ENCODE data around the gene RPS25. TPM values are rescaled to one million over a fixed set of nuclear protein-coding genes. Genes with fewer than 3 reads are reported as not detected.

Gene RPS25
- total and polyA plus RNA-seq, 10 of the 15 experiments (the other 5 are each of a cell fraction or from before 2014, with no cell fraction given), result 886 to 3,746 (median 3,066) TPM

DNA sequence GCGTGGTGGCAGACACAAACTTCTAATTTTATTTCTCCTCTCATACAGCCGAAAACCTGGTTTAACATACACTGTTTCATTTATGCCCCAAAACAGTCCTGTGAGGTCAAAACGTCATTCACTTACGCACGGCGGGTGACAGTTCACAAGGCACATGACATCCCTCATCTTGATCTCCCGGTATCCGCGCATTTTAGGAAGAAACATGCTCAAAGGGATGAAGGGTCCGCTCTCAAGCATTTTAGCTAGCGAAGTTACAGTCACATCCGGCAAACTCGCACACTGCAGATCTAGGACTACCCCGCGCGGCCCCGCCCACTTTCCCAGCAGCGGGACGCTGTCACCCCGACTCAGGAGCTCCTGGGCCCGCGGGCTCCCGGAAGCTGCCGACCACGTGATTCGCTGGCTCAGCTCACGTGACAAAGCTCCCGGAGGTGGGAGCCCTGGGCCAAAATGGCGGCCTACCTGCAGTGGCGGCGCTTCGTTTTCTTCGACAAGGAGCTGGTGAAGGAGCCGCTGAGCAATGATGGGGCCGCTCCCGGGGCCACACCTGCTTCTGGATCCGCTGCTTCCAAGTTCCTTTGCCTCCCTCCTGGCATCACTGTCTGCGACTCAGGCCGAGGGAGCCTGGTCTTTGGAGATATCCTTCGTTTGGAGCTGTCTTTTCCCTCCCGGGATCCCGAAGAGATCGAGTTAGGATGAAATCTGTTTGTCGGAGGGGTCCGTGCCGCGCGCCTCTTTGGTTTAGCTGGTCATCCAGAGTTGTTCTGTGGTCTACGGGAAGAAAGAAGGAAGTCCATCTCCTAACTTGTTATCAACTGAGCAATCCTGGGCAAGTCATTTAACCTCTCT lies 49.5 kb upstream of the RPS25 start, which contains the start of gene VPS11 (continued):
- TF ChIP-seq, protein P1, sequence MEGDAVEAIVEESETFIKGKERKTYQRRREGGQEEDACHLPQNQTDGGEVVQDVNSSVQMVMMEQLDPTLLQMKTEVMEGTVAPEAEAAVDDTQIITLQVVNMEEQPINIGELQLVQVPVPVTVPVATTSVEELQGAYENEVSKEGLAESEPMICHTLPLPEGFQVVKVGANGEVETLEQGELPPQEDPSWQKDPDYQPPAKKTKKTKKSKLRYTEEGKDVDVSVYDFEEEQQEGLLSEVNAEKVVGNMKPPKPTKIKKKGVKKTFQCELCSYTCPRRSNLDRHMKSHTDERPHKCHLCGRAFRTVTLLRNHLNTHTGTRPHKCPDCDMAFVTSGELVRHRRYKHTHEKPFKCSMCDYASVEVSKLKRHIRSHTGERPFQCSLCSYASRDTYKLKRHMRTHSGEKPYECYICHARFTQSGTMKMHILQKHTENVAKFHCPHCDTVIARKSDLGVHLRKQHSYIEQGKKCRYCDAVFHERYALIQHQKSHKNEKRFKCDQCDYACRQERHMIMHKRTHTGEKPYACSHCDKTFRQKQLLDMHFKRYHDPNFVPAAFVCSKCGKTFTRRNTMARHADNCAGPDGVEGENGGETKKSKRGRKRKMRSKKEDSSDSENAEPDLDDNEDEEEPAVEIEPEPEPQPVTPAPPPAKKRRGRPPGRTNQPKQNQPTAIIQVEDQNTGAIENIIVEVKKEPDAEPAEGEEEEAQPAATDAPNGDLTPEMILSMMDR (IDR thresholded peaks at IDR 0.05 in 2 of 3, conservative IDR thresholded peaks at IDR 0.05 in 1 of 3; ENCODE audit: control insufficient read depth in 2 of 3, extremely low read depth in 1 of 3, insufficient read depth in 1 of 3, low read depth in 3 of 3, low read length in 3 of 3), result no peak
- TF ChIP-seq, protein P2, sequence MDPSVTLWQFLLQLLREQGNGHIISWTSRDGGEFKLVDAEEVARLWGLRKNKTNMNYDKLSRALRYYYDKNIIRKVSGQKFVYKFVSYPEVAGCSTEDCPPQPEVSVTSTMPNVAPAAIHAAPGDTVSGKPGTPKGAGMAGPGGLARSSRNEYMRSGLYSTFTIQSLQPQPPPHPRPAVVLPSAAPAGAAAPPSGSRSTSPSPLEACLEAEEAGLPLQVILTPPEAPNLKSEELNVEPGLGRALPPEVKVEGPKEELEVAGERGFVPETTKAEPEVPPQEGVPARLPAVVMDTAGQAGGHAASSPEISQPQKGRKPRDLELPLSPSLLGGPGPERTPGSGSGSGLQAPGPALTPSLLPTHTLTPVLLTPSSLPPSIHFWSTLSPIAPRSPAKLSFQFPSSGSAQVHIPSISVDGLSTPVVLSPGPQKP (IDR thresholded peaks at IDR 0.05; ENCODE audit: low read depth, low read length), result peak; percentile 77; the same call in 1 of the 2 replicates
- TF ChIP-seq SUPT20H (IDR thresholded peaks at IDR 0.05; ENCODE audit: borderline replicate concordance, control insufficient read depth, low read depth, low read length), result no peak
- no peak for TF ChIP-seq ZNF622 (IDR thresholded peaks at IDR 0.05)
- TF ChIP-seq SIX5 (IDR thresholded peaks at IDR 0.05; ENCODE audit: low read depth, low read length, severe bottlenecking), result no peak
- TF ChIP-seq SPI1 (IDR thresholded peaks at IDR 0.05; ENCODE audit: borderline replicate concordance, insufficient read depth, low read depth, low read length), result no peak
- peak; percentile 79 for TF ChIP-seq FOS (IDR thresholded peaks at IDR 0.05; ENCODE audit: borderline replicate concordance, extremely low read depth, insufficient read length)
- TF ChIP-seq IKZF1 (conservative IDR thresholded peaks at IDR 0.05), result peak; percentile 73
- TF ChIP-seq, protein P3, sequence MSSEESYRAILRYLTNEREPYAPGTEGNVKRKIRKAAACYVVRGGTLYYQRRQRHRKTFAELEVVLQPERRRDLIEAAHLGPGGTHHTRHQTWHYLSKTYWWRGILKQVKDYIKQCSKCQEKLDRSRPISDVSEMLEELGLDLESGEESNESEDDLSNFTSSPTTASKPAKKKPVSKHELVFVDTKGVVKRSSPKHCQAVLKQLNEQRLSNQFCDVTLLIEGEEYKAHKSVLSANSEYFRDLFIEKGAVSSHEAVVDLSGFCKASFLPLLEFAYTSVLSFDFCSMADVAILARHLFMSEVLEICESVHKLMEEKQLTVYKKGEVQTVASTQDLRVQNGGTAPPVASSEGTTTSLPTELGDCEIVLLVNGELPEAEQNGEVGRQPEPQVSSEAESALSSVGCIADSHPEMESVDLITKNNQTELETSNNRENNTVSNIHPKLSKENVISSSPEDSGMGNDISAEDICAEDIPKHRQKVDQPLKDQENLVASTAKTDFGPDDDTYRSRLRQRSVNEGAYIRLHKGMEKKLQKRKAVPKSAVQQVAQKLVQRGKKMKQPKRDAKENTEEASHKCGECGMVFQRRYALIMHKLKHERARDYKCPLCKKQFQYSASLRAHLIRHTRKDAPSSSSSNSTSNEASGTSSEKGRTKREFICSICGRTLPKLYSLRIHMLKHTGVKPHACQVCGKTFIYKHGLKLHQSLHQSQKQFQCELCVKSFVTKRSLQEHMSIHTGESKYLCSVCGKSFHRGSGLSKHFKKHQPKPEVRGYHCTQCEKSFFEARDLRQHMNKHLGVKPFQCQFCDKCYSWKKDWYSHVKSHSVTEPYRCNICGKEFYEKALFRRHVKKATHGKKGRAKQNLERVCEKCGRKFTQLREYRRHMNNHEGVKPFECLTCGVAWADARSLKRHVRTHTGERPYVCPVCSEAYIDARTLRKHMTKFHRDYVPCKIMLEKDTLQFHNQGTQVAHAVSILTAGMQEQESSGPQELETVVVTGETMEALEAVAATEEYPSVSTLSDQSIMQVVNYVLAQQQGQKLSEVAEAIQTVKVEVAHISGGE (CRISPR knock-in tag; IDR thresholded peaks at IDR 0.05), result no peak
- TF ChIP-seq, protein P4, sequence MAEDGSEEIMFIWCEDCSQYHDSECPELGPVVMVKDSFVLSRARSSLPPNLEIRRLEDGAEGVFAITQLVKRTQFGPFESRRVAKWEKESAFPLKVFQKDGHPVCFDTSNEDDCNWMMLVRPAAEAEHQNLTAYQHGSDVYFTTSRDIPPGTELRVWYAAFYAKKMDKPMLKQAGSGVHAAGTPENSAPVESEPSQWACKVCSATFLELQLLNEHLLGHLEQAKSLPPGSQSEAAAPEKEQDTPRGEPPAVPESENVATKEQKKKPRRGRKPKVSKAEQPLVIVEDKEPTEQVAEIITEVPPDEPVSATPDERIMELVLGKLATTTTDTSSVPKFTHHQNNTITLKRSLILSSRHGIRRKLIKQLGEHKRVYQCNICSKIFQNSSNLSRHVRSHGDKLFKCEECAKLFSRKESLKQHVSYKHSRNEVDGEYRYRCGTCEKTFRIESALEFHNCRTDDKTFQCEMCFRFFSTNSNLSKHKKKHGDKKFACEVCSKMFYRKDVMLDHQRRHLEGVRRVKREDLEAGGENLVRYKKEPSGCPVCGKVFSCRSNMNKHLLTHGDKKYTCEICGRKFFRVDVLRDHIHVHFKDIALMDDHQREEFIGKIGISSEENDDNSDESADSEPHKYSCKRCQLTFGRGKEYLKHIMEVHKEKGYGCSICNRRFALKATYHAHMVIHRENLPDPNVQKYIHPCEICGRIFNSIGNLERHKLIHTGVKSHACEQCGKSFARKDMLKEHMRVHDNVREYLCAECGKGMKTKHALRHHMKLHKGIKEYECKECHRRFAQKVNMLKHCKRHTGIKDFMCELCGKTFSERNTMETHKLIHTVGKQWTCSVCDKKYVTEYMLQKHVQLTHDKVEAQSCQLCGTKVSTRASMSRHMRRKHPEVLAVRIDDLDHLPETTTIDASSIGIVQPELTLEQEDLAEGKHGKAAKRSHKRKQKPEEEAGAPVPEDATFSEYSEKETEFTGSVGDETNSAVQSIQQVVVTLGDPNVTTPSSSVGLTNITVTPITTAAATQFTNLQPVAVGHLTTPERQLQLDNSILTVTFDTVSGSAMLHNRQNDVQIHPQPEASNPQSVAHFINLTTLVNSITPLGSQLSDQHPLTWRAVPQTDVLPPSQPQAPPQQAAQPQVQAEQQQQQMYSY (CRISPR knock-in tag; IDR thresholded peaks at IDR 0.05), result no peak
- TF ChIP-seq RB1 (IDR thresholded peaks at IDR 0.05; ENCODE audit: borderline replicate concordance), result no peak
- no peak for TF ChIP-seq ZNF24 (IDR thresholded peaks at IDR 0.05)
- TF ChIP-seq, protein P5, sequence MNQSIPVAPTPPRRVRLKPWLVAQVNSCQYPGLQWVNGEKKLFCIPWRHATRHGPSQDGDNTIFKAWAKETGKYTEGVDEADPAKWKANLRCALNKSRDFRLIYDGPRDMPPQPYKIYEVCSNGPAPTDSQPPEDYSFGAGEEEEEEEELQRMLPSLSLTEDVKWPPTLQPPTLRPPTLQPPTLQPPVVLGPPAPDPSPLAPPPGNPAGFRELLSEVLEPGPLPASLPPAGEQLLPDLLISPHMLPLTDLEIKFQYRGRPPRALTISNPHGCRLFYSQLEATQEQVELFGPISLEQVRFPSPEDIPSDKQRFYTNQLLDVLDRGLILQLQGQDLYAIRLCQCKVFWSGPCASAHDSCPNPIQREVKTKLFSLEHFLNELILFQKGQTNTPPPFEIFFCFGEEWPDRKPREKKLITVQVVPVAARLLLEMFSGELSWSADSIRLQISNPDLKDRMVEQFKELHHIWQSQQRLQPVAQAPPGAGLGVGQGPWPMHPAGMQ (IDR thresholded peaks at IDR 0.05; ENCODE audit: borderline replicate concordance), result no peak
- TF ChIP-seq KAT2A (conservative IDR thresholded peaks at IDR 0.05; ENCODE audit: control insufficient read depth, low read depth, low read length), result no peak
- no peak for TF ChIP-seq SMAD1 (IDR thresholded peaks at IDR 0.05; ENCODE audit: low read depth, partially characterized antibody)
